OCI-LY3 (cell line): ENCODE results near the gene SORCS3.

ENCODE experiments used
- H2AFZ ChIP-seq: fragments of 200-600, 300-600 bp; shearing (Covaris generic); 2 replicates; pipeline ENCODE4 v1.6.0; 2014; ENCODE audit warnings: antibody characterized with exemption, low read depth, low read length
- H3K27ac ChIP-seq: fragments of 200-600, 300-600 bp; sonication (generic); 2 replicates; pipeline ENCODE4 v1.5.1; 2014; ENCODE audit warnings: mild to moderate bottlenecking, low read length, moderate library complexity, mixed read lengths
- H3K27me3 ChIP-seq: fragments of 200-600, 300-600 bp; sonication (generic); 2 replicates; pipeline ENCODE4 v1.6.1; 2014; ENCODE audit warnings: low read depth, low read length, mixed read lengths
- H3K36me3 ChIP-seq: fragments of 200-600, 300-600 bp; sonication (generic); replicated peaks from 2 replicates; pipeline ENCODE3; 2014; ENCODE audit warnings: low read depth, low read length, mixed read lengths
- H3K4me1 ChIP-seq: fragments of 300-600, 200-600 bp; sonication (generic); 2 replicates; pipeline ENCODE4 v1.6.1; 2014; ENCODE audit warnings: low read length, mixed read lengths
- H3K4me2 ChIP-seq: fragments of 200-600, 300-600 bp; sonication (generic); 2 replicates; pipeline ENCODE4 v1.6.1; 2014; ENCODE audit warnings: low read length, mixed read lengths
- H3K4me3 ChIP-seq: fragments of 300-600, 200-600 bp; sonication (generic); 2 replicates; pipeline ENCODE4 v1.5.1; 2014; ENCODE audit warnings: antibody characterized with exemption, mild to moderate bottlenecking, low read length, moderate library complexity
- H3K79me2 ChIP-seq: fragments of 300-600, 200-600 bp; shearing (Covaris generic); 2 replicates; pipeline ENCODE4 v1.6.1; 2014; ENCODE audit warnings: mild to moderate bottlenecking, low read length, mixed read lengths
- H3K9ac ChIP-seq: fragments of 300-600, 200-600 bp; shearing (Covaris generic); 2 replicates; pipeline ENCODE4 v1.6.0; 2014; ENCODE audit warnings: mild to moderate bottlenecking, low read length, moderate library complexity
- H3K9me3 ChIP-seq: fragments of 200-600, 300-600 bp; shearing (Covaris generic); 2 replicates; pipeline ENCODE4 v1.6.1; 2014; ENCODE audit warnings: low read length, mixed read lengths; ENCODE audit not compliant: insufficient read depth
- H4K20me1 ChIP-seq: fragments of 200-600, 300-600 bp; sonication (generic); 2 replicates; pipeline ENCODE4 v1.6.1; 2016; ENCODE audit warnings: low read length, mixed read lengths; ENCODE audit not compliant: insufficient read depth
- CTCF ChIP-seq: fragments of 200-600, 300-600 bp; sonication (generic); IDR thresholded peaks from 2 replicates; pipeline ENCODE4 v1.5.1; 2014; ENCODE audit warnings: antibody characterized with exemption, low read length, low read depth
- EZH2phosphoT487 ChIP-seq: fragments of 200-600 bp; shearing (Covaris generic); IDR thresholded peaks from 2 replicates; pipeline ENCODE4 v1.6.1; 2018; ENCODE audit warnings: antibody characterized with exemption, mixed run types, low read depth

SORCS3 gene

DNA sequence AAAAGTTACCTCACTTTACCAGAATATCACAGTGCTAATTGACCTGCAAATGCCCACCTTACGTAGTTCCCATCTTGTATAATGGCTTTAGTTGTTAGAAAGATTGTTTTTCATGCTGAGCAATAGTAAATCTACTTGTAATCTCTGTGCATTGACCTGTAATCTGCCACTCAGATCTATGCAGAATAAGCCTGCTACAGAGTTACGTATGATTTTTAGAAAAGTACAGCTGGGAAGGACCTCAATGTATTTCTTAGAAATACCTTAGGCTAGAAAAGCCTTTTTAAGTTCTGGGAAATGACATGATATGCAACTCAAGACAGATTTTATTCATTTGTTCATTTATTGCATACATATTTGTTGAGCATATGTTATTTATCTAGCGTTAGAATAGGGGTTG, 530.9 kb downstream of the SORCS3 start:
- Histone ChIP-seq H3K36me3 (no peaks in the 10 kb centered on the region), H3K4me2 (no peak overlapping the region), H4K20me1 (no peaks in the 10 kb centered on the region), H3K79me2 (no peaks in the 10 kb centered on the region), H3K9me3 (no peaks in the 10 kb centered on the region), H3K4me3 (no peak overlapping the region), H3K27ac (no peak overlapping the region), H3K27me3 (no peaks in the 10 kb centered on the region), H3K9ac (no peak overlapping the region), H2AFZ (no peak overlapping the region), H3K4me1 (no peaks in the 10 kb centered on the region)
- TF ChIP-seq CTCF (no peak), EZH2phosphoT487 (no peak)

- Histone ChIP-seq H3K79me2 (no peaks in the 10 kb centered on the region), H3K9ac (no peak overlapping the region), H3K4me2 (no peak overlapping the region), H4K20me1 (no peaks in the 10 kb centered on the region), H3K27me3 (no peaks in the 10 kb centered on the region), H3K27ac (no peak overlapping the region), H3K4me1 (no peaks in the 10 kb centered on the region), H3K9me3 (no peaks in the 10 kb centered on the region), H2AFZ (no peak overlapping the region), H3K36me3 (no peaks in the 10 kb centered on the region), H3K4me3 (no peak overlapping the region)
- TF ChIP-seq EZH2phosphoT487 (no peak), CTCF (no peak)
Observed at GRCh38 chr10:105181626-105182025, 540.5 kb downstream of the SORCS3 start.

DNA sequence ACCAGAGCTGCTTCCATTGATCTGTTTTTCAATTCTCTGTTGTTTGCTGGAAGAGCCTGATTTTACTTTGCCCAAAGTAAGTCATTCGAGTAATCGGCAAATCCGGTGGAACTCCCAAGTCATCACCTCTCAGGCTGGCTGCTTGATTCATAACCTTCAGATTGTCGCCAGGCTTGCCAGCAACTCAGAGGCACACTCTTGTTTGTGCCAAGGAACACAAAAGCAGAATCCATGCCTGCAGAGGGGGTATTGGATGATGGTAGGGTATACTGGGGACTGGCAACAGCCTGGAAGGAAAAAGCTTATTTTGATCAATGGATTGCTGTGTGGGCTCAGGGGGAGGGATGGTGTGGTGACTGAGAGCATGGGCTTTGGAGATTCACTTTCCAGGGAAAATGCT, 542.4 kb downstream of the SORCS3 start:
- Histone ChIP-seq H3K9ac (no peak overlapping the region), H3K4me2 (no peak overlapping the region), H3K4me1 (no peaks in the 10 kb centered on the region), H3K79me2 (no peaks in the 10 kb centered on the region), H3K27ac (no peak overlapping the region), H3K9me3 (no peaks in the 10 kb centered on the region), H3K36me3 (no peaks in the 10 kb centered on the region), H3K4me3 (no peak overlapping the region), H2AFZ (no peak overlapping the region), H4K20me1 (no peaks in the 10 kb centered on the region), H3K27me3 (no peaks in the 10 kb centered on the region)
- TF ChIP-seq CTCF, result no peak
- no peak for TF ChIP-seq EZH2phosphoT487

DNA sequence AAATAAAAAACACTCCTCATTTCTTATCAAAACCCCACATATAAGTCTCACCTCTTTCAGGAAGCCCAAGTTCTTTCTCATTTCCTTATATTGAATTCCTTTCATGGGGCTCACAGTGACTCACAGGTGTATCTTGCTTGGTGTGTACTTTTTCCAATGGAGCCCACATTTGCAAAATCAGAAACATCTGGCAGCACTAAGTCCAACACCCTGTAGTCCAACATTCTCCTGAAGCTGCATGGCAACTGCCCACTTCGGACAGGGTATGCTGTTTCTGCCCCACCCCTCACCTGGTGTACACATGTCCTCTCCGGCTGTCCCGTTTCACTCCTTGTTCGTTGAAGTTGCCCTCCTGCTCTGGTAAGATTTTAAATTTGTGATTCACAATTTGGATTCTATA, 544.1 kb downstream of the SORCS3 start:
- Histone ChIP-seq H3K9ac (no peak overlapping the region), H3K27ac (no peak overlapping the region), H3K36me3 (no peaks in the 10 kb centered on the region), H4K20me1 (no peaks in the 10 kb centered on the region), H3K4me2 (no peak overlapping the region), H3K4me3 (no peak overlapping the region), H3K9me3 (no peaks in the 10 kb centered on the region), H3K79me2 (no peaks in the 10 kb centered on the region), H2AFZ (no peak overlapping the region), H3K27me3 (no peaks in the 10 kb centered on the region), H3K4me1 (no peaks in the 10 kb centered on the region)
- TF ChIP-seq EZH2phosphoT487 (no peak), CTCF (no peak)
